Measurements from ENCODE around the gene CD207. TPM values are rescaled to one million over a fixed set of nuclear protein-coding genes. Genes with fewer than 3 reads are reported as not detected.

CD207 gene
- total RNA-seq, 2 experiments from 2014 or later: not detected

DNA sequence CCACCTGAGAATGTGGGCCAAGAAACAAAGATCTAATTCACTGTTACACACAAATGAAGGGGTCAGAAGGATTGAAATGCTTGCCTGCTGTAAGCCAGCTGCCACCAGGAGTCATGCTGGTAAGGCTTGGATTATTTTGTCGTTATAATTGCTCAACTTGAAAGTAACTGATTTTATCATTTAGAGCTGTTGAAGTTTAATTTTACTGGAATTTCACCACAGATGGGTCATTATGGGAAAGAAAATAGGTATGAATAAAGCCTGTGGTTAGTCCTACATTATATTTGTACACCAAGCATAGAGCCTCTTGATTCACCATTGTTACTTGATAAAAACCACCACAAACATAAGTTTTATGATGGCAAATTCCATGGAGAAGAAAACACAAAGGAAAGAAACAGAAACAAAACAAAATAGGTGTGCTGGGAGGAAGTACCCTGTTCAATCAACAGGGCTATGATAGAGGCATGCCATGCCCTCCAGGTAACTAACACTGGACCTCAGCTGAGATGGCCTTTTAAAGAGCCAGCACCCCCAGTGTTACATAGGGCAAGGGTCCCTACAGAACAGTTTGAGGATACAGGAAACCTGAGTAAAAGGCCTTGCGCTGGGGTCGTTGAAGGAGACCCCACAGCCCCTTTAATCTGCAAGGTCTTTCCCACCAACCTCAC lies 18.2 kb downstream of the CD207 start:
- intact Hi-C loops (cut with micrococcal nuclease): no loop called here
- ChIA-PET POLR2A (no interaction called here), CTCF (no interaction called here)
- TF ChIP-seq, protein P1, sequence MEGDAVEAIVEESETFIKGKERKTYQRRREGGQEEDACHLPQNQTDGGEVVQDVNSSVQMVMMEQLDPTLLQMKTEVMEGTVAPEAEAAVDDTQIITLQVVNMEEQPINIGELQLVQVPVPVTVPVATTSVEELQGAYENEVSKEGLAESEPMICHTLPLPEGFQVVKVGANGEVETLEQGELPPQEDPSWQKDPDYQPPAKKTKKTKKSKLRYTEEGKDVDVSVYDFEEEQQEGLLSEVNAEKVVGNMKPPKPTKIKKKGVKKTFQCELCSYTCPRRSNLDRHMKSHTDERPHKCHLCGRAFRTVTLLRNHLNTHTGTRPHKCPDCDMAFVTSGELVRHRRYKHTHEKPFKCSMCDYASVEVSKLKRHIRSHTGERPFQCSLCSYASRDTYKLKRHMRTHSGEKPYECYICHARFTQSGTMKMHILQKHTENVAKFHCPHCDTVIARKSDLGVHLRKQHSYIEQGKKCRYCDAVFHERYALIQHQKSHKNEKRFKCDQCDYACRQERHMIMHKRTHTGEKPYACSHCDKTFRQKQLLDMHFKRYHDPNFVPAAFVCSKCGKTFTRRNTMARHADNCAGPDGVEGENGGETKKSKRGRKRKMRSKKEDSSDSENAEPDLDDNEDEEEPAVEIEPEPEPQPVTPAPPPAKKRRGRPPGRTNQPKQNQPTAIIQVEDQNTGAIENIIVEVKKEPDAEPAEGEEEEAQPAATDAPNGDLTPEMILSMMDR (IDR thresholded peaks at IDR 0.05): no peak
- Mint-ChIP-seq H3K9me3 (no peaks in the 10 kb centered on the region), H3K4me1 (ENCODE audit: low read depth) (no peaks in the 10 kb centered on the region), H3K27ac (no peak overlapping the region), H3K27me3 (peaks cover 4% of the 10 kb centered on the region), H3K36me3 (ENCODE audit: low read depth) (no peaks in the 10 kb centered on the region), H3K4me3 (no peak overlapping the region)
- ATAC-seq (no peak), DNase-seq (no peak)

GRCh38 chr2:70816726-70817125 lies 18.9 kb downstream of the CD207 start:
- no peaks in the 10 kb centered on the region for H3K9me3 Mint-ChIP-seq

DNA sequence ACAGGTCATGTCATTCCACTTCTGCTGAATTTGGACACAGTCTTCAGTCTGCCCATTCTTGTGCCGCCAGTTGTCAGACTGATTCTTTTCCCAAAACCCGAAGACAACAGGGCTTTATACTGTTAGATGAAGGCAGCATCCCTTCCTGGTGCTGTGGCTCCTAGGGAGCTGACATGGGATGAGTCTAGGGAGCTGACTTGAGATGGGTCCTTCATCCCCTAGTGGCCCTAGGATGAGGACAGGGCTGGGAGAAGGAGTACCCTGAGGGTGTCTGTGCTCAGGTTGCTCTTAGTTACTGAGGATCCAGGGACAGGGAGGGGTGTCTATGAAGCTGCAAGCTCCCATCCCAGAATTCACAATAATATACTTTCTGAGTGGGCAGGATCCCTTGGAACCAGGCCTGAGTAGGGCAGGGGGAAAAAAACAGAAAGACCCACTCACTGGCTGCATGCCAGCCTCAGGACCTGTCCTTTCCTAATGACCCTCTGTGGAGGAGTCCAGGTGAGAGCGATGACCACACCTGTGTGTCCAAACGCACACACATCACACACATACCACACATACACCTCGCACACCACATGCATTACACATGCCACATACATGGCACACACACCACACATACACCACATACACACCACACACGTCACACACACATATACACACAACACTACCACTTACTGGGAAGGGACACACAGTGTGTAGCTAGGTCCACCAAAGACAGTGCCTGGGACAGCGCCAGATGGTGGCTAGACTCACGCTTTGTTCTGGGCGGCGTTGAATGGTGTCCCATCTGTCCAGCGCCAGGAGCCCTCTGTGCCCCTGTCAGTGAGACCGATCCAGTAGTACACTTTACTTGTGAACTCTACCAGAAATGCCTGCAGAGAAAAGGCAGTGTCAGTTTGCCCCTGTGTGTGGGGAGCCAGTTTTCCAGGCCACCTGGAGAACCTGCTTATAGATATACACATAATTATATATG lies 26.3 kb downstream of the CD207 start:
- POLR2A ChIA-PET: no interaction called here
- Mint-ChIP-seq H3K4me3 (no peak overlapping the region), H3K27me3 (peaks cover 4% of the 10 kb centered on the region)

More at GRCh38 chr2:70816726-70817125, 18.9 kb downstream of the CD207 start:
- DNase-seq (no peak), ATAC-seq (no peak)
- TF ChIP-seq, protein P1 (IDR thresholded peaks at IDR 0.05): no peak
- H3K27ac Mint-ChIP-seq: no peak overlapping the region
- H3K36me3 Mint-ChIP-seq (ENCODE audit: low read depth): no peaks in the 10 kb centered on the region
- H3K4me1 Mint-ChIP-seq (ENCODE audit: low read depth): no peaks in the 10 kb centered on the region
- intact Hi-C loops (cut with micrococcal nuclease): no loop called here
- ChIA-PET CTCF (interaction anchor here (1.2 kb wide), 1 partner anchor 9 kb away, joined by 3 read pairs; no protein-coding TSS in a partner anchor), POLR2A (no interaction called here)
- H3K27me3 Mint-ChIP-seq: peaks cover 4% of the 10 kb centered on the region
- H3K4me3 Mint-ChIP-seq: no peak overlapping the region

DNA sequence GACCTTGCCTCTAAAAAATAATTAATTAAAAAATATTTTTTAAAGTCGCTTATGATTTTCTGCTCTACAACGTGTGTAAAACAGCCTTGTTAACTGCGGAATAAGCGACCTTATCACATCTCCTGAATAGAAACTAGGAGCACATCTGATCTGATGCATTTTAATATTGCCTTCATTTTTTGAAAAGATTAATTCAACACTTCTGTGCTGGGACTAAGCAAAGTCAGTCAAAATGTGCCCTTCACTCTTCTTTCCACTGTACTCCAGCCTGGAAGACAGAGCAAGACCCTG lies 27.8 kb downstream of the CD207 start:
- POLR2A ChIA-PET: no interaction called here
- no peaks in the 10 kb centered on the region for H3K9me3 Mint-ChIP-seq
- CTCF ChIA-PET: interaction anchor here (1.2 kb wide), 1 partner anchor 9 kb away, joined by 3 read pairs; no protein-coding TSS in a partner anchor
- no peak overlapping the region for H3K4me3 Mint-ChIP-seq
- H3K36me3 Mint-ChIP-seq (ENCODE audit: low read depth): no peaks in the 10 kb centered on the region
- H3K27ac Mint-ChIP-seq: no peak overlapping the region
- peaks cover 4% of the 10 kb centered on the region for H3K27me3 Mint-ChIP-seq
- H3K4me1 Mint-ChIP-seq (ENCODE audit: low read depth): no peaks in the 10 kb centered on the region
- DNase-seq (no peak), ATAC-seq (no peak)
- intact Hi-C loops (cut with micrococcal nuclease): no loop called here
- TF ChIP-seq, protein P1 (IDR thresholded peaks at IDR 0.05): no peak

More for the DNA sequence above, 26.3 kb downstream of the CD207 start:
- intact Hi-C loops (cut with micrococcal nuclease): no loop called here
- no peak overlapping the region for H3K27ac Mint-ChIP-seq
- TF ChIP-seq, protein P1 (IDR thresholded peaks at IDR 0.05): no peak
- no peak for ATAC-seq
- no peaks in the 10 kb centered on the region for H3K9me3 Mint-ChIP-seq
- CTCF ChIA-PET: interaction anchor here (0.6 to 0.9 kb wide), 2 partner anchors 21 to 151 kb away, joined by 3 read pairs; no protein-coding TSS in a partner anchor
- no peaks in the 10 kb centered on the region for H3K36me3 Mint-ChIP-seq (ENCODE audit: low read depth)
- no peak for DNase-seq
- H3K4me1 Mint-ChIP-seq (ENCODE audit: low read depth): no peaks in the 10 kb centered on the region

All from activated CD8-positive, alpha-beta T cell treated with anti-CD3 and anti-CD28 coated beads for 36 hours (primary cell).